M059J (cell line): ENCODE measurements around the gene HOXC5. TPM values are rescaled to one million over a fixed set of nuclear protein-coding genes. Genes with fewer than 3 reads are reported as not detected.
"Not testable (repeated sequence)": the region's sequence is repeated elsewhere in the genome, so short reads cannot be mapped to it uniquely, and the experiment has no call there.

ENCODE experiments used
- DNase-seq: peaks from one replicate; pipeline ENCODE4 v3.0.0-alpha.2; 2012; ENCODE audit warnings: low read depth
- total RNA-seq: library from RNA; depleted of rRNA; stranded (reverse); fragments of >200 nt; shearing (Covaris generic); gene quantifications from 2 replicates; pipeline ENCODE4 v1.2.3, GENCODE V29; 2014; rRNA removed

HOXC5 gene
- total RNA-seq, 1 experiment from 2014 or later, result 0.25 TPM

GRCh38 chr12:54060975-54061778 is 28.3 kb downstream of the HOXC5 start:
- DNase-seq, result no peak

DNA sequence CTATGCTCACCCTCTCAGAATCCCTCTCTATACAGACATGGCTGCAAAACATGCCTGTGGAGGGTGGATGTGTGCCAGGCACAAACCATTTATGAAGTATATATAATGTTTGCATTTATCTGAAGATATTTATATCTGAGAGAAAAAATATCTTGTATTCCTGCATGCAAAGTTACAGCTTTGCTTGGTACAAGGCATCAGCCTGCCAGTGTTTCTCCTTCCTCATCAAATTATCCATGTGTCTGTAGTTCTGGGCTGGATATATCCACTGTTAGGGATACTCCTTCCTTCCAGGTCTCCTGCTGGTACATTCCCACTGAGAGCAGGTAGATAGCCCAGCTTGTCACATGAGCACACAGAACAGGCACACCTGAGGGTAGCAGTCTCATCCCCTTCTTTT is 32.8 kb downstream of the HOXC5 start:
- no peak for DNase-seq

GRCh38 chr12:54066408-54066807 is 33.6 kb downstream of the HOXC5 start:
- DNase-seq, result no peak

DNA sequence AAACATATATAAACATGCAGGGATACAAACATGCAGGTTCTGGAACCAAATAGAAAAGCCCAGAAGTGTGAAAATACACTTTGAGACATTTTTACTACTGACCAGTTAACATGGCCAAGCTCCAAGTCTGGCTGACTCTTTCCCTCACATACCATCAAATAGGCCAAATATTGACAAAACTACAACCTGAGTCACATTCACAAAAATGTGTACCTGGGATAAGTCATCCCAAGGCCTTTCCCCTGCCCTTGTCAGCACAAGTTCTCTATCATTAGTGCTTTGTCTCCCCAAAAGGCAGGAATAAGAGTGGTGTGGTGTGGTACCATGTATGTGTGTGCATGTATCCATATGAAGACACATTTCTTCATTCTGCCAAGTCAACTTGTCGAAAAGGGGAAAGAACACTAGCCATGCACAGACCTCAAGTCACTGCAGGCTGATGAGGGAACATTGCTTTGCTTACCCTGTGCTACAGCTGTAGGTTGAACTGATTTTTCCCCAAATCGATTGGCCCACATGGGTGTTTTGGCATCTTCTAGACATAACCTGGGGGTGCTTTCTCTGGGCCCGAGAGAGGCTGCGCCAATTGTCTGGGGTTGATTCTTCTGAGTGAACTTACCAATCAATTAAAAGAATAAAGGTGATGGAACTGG is 35.7 kb downstream of the HOXC5 start:
- DNase-seq, result peak; percentile 33

DNA sequence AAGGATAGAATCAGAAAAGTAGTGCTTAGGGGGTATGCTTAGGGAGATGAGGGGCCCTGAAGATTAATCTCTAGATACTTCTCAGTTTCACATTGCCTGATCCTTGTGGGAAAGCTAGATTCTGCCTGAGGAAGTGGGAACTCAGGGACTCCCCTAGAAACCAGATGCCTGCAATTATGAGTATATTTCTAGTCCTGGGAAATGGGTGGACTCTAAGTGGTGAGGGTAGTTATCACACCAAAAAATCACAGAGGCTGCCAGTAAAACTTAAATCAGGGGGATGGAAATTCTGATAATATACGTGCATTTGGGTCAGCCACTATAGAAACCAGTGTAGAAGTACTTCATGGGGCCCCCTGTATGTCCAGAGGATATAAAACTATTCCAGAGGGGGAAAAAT is 39.1 kb downstream of the HOXC5 start:
- DNase-seq, result no peak

- no peak for DNase-seq
These were observed 41.5 kb downstream of the HOXC5 start for GRCh38 chr12:54074308-54074707.

DNA sequence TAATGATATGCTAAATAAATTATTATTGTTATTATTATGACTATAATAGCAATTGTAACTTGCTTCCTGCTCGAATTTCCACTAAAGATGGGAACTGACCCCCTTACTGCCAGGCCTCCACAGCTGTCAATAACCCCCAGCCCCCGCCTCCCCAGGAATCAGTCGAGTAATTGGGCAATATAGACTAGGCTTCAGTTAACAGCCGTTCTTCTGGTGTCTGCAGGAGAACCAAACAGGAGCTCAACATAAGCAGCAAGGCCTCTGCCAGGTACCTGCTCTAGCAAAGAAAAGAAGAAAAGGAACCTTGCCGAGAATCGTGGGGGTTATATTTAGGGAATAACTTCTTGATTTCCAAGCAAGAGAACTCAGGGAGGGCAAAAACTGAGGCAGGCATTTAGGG is 42.6 kb downstream of the HOXC5 start:
- no peak for DNase-seq

DNA sequence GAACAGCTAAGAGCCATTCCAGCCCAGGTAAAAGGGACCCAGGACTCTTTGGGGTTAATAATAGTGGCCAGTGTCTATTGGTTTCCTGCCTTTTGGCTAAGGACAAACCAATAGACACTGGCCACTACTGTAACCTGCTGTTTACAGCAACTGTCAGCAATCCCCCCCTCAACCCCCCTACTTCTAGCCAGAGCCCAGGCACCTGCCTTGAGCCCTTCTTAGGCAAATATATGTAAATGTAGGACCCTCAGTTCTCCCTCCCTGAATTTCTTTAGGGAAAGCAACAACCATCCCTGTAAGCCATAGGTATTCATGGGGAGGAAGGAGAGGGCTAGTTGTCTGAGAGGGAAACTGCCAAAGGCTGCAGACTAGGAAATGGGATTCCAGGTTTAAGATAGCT is 43.1 kb downstream of the HOXC5 start:
- no peak for DNase-seq

GRCh38 chr12:54077843-54078242 is 45.0 kb downstream of the HOXC5 start:
- not testable (repeated sequence) for DNase-seq

DNA sequence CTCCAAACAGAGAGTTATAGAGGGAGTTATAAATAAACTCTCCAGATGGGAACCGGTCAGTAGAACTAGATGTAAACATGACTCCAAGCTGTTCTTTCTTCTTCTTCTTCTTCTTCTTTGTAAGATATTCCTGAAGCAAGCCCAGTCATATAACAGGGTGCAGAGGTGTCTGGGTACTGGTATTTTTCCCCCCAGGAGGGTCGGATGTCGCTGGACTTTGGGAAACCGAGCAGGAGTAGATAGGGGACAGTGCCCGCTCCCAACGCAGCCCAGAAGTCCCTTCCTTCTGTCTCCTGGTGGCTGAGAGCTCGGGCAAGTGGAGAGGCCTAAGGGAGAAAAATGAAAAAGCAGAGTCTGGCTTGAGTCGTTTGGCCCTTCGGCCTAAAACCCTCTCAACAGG is 46.3 kb downstream of the HOXC5 start:
- DNase-seq, result not testable (repeated sequence)

DNA sequence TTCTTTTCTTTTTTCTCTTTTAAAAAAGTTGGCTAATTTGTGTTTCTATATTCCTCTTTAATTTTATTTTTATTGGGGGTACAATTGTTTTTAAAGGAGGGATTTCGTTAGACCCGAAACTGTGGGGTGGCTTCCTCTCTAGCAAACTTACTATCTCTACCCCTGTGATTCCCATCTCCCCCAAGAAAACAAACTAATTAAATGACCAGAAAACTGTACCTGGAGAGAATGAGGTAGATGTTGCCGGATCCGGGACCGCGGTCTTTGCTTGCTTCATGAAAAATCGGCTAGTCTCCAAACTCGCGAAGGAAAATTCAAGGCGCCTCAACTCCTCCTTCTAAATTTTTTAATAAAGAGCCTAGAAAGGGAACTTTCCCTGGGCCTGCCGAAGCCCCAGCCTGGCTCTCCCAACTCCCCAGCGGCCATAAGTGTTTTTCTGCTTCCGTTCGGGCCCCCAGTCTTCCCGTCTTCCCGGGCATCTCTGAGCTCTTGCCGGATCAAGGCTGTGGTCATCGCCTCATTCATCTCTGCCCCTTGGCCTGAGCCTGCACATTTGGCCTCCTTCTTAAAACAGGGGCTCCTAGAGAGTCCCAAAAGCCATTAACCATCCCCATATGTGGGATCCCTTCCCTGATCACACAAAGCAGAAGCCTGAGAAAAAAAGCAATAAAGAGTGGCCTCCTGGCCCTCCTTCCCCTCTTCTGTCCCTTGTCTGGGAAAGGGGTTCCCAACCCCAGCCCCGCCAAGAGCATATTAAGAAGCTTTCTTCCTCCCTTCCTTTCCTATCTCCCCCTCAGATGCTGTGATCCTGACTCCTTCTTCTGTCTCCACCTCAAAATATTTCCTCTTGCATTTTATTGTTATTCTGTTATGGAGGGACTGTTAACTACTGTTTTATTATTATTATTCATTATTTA is 47.4 kb downstream of the HOXC5 start:
- DNase-seq, result not testable (repeated sequence)

DNA sequence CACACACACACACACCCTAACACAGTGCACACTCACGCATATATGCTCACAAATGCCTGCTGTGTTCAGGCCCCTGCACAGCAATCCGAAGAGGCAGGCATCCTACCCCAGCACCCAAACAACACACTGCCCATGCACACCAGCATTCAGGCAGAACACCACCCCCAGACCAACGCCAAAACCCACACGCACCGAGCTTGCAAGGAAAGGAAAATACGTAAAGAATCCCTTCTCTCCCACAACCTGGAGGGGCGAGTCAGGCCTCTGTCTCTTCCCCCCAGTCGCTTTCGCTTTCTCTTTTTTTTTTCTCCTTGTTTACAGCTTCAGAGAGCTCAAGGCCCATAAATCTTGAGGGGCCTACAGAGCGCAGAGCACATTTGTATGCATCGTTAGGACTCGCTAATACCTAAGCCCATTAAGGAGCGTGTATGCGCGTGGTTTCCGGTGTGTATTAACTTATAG is 48.2 kb downstream of the HOXC5 start:
- DNase-seq, result not testable (repeated sequence)

DNA sequence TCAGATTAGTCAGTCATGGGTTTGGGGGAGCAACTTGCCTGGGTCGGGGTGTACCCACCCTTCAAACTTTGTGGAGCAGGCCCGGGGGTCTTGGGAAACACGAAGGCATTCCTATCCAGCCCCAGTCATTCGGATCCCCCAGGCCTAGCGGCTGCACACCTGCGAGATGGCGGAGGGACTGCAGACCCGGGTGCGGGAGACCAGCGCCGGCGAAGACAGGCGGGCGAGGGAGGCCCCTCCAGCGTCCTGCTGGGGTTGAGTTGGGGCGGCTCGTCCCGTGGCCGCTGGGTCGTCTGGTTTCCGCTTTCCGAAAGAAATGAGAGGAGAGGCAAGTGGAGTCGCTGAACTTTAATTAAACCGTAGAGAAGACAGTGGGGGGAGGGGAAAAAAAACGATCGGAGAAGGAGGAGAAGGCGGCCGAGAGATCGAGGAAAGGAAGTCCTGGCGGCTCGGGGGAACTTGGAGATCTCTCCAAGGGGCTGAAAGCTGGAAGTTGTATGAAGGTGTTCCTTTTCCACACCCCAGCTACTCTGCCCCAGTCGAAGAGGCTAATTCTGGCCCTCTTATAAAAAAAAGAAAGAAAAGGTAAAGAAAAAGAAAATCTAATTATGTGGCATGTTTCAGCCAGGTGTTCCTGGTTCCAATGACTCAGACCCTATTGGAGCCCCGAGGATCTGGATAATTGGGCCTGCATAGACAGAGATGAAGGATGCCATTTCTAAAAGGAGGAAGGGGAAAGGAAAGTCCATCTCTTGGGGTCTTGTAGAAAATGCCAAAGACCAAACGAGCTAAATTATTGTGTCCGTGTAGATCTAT is 48.9 kb downstream of the HOXC5 start:
- DNase-seq, result not testable (repeated sequence)

DNA sequence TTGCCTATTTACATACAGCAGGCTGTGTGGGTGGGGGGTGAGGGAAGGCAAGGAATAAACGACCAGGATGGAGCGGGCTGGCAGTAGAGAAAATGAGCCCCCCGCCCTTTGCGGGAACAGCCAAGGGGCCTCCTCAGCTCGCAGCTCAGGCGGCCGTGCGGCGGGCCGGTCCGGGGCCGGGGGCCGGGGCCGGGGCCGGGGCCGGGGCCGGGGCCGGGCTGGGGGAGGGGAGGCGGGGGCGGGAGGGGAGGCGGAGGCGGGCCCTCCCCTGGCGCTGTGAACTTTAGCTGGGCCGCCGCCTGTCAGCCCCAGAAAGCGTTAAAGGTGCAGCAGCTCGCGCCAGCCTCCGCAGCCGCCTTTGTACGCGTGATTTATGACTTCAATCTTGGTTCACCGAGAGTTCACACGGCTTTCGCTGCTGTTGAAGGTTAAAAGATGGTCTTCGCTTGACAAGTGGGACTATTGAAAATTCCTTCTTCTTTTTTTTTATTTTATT is 49.6 kb downstream of the HOXC5 start:
- DNase-seq, result peak; percentile 16

Other genes with a start within 250 kb of the HOXC5 start
- 27.8 and 31.2 TPM in 2 replicates for gene HOXC13, start 94.2 kb upstream of the HOXC5 start, total RNA-seq
- not detected in 2 replicates for gene HOXC12, start 78.1 kb upstream of the HOXC5 start, total RNA-seq
- gene HOXC11, start 59.9 kb upstream of the HOXC5 start, total RNA-seq, result 1.7 and 1.9 TPM in 2 replicates
- 5.0 and 7.4 TPM in 2 replicates for gene HOTAIR, start 58.1 kb upstream of the HOXC5 start, total RNA-seq
- gene HOXC10, start 47.9 kb upstream of the HOXC5 start, total RNA-seq, result 15.0 and 15.3 TPM in 2 replicates
- 4.9 and 5.7 TPM in 2 replicates for gene HOXC9, start 32.9 kb upstream of the HOXC5 start, total RNA-seq
- gene HOXC8, start 24.1 kb upstream of the HOXC5 start, total RNA-seq, result 0.84 and 1.2 TPM in 2 replicates
- gene HOXC6, start 4.6 kb upstream of the HOXC5 start, total RNA-seq, result 2.5 and 5.2 TPM in 2 replicates
- gene HOXC4, start 20.8 kb downstream of the HOXC5 start, total RNA-seq, result 1.9 and 4.3 TPM in 2 replicates
- gene SMUG1, start 155.9 kb downstream of the HOXC5 start, total RNA-seq, result 36.9 and 38.2 TPM in 2 replicates
- 37.0 and 63.1 TPM in 2 replicates for gene CBX5, start 247.1 kb downstream of the HOXC5 start, total RNA-seq
- gene HNRNPA1, start 247.7 kb downstream of the HOXC5 start, total RNA-seq, result 317 and 339 TPM in 2 replicates